ENCODE results near the gene PIERCE2.
"Not testable (repeated sequence)": the region's sequence is repeated elsewhere in the genome, so short reads cannot be mapped to it uniquely, and the experiment has no call there.

PIERCE2 gene

GRCh38 chr15:55422089-55422488, 13.8 kb downstream of the PIERCE2 start:
- DNase-seq (ENCODE audit: low read depth in 2 of 3, low spot score in 1 of 3), result no peak

GRCh38 chr15:55434989-55435825, 26.9 kb downstream of the PIERCE2 start:
- peak in 1 of 3 donors; percentile 8 for DNase-seq (ENCODE audit: low read depth in 2 of 3, low spot score in 1 of 3)

GRCh38 chr15:55443141-55443540, 34.8 kb downstream of the PIERCE2 start:
- DNase-seq (ENCODE audit: low read depth in 2 of 3, low spot score in 1 of 3), result not testable (repeated sequence)

- not testable (repeated sequence) for DNase-seq (ENCODE audit: low read depth in 2 of 3, low spot score in 1 of 3)
Measured at GRCh38 chr15:55445936-55446335, 37.6 kb downstream of the PIERCE2 start.

GRCh38 chr15:55446379-55447029, 38.2 kb downstream of the PIERCE2 start:
- not testable (repeated sequence) for DNase-seq (ENCODE audit: low read depth in 2 of 3, low spot score in 1 of 3)

GRCh38 chr15:55447030-55447394, 38.7 kb downstream of the PIERCE2 start:
- DNase-seq (ENCODE audit: low read depth in 2 of 3, low spot score in 1 of 3), result not testable (repeated sequence)

GRCh38 chr15:55457401-55458022, 49.2 kb downstream of the PIERCE2 start:
- no peak for DNase-seq (ENCODE audit: low read depth in 2 of 3, low spot score in 1 of 3)

GRCh38 chr15:55461447-55461846, 53.2 kb downstream of the PIERCE2 start:
- no peak for DNase-seq (ENCODE audit: low read depth in 2 of 3, low spot score in 1 of 3)

- DNase-seq (ENCODE audit: low read depth in 2 of 3, low spot score in 1 of 3), result no peak
Measured at GRCh38 chr15:55468321-55468720, 60.0 kb downstream of the PIERCE2 start.

Measured in stimulated activated CD4-positive, alpha-beta T cell treated with anti-CD3 and anti-CD28 coated beads, Interleukin-12 subunit alpha, Interleukin-12 subunit beta, amount 100 ng/mL, for 48 hours (primary cell).